Endothelial cell (in vitro differentiated cells): ENCODE data around the gene CALHM3. TPM values are rescaled to one million over a fixed set of nuclear protein-coding genes. Genes with fewer than 3 reads are reported as not detected.

Source experiments
- DNase-seq: peaks from one replicate; pipeline ENCODE4 v3.0.0; 2021; ENCODE audit warnings: low spot score
- H3K27ac Mint-ChIP-seq: one replicate; pipeline ENCODE4 v1.8.0; 2021; ENCODE audit warnings: mixed read lengths, inconsistent platforms; ENCODE audit not compliant: unreplicated experiment
- H3K27me3 Mint-ChIP-seq: one replicate; pipeline ENCODE4 v1.8.0; 2021; ENCODE audit warnings: mild to moderate bottlenecking, moderate library complexity, mixed read lengths, inconsistent platforms; ENCODE audit not compliant: unreplicated experiment
- H3K36me3 Mint-ChIP-seq: one replicate; pipeline ENCODE4 v1.8.0; 2021; ENCODE audit warnings: mild to moderate bottlenecking, low read depth, mixed read lengths, inconsistent platforms; ENCODE audit not compliant: unreplicated experiment
- H3K4me1 Mint-ChIP-seq: one replicate; pipeline ENCODE4 v1.8.0; 2021; ENCODE audit warnings: mild to moderate bottlenecking, mixed read lengths, inconsistent platforms; ENCODE audit not compliant: unreplicated experiment
- H3K4me3 Mint-ChIP-seq: one replicate; pipeline ENCODE4 v1.8.0; 2021; ENCODE audit warnings: mild to moderate bottlenecking, mixed read lengths, inconsistent platforms; ENCODE audit not compliant: unreplicated experiment
- H3K9me3 Mint-ChIP-seq: one replicate; pipeline ENCODE4 v1.8.0; 2021; ENCODE audit warnings: mixed read lengths, inconsistent platforms; ENCODE audit not compliant: unreplicated experiment
- CTCF ChIP-seq: fragments of 200-600 bp; sonication (generic); IDR thresholded peaks from one replicate; pipeline ENCODE4 v1.5.0; 2021; ENCODE audit warnings: antibody characterized with exemption; ENCODE audit not compliant: unreplicated experiment
- total RNA-seq: library from RNA; stranded (reverse); fragmentation: NEBNext Ultra II Directional; extraction: Animal tissue kit (Norgen Biotek cat#: 25700); gene quantifications from one replicate; pipeline ENCODE4 v1.2.1, GENCODE V29; 2021; ENCODE audit not compliant: unreplicated experiment

Gene CALHM3
- total RNA-seq, 1 donor from 2014 or later = not detected

- peaks cover 11% of the 10 kb centered on the region for H3K4me1 Mint-ChIP-seq
- DNase-seq = no peak
These were observed 40.8 kb upstream of the CALHM3 start for GRCh38 chr10:103519798-103520197.

DNA sequence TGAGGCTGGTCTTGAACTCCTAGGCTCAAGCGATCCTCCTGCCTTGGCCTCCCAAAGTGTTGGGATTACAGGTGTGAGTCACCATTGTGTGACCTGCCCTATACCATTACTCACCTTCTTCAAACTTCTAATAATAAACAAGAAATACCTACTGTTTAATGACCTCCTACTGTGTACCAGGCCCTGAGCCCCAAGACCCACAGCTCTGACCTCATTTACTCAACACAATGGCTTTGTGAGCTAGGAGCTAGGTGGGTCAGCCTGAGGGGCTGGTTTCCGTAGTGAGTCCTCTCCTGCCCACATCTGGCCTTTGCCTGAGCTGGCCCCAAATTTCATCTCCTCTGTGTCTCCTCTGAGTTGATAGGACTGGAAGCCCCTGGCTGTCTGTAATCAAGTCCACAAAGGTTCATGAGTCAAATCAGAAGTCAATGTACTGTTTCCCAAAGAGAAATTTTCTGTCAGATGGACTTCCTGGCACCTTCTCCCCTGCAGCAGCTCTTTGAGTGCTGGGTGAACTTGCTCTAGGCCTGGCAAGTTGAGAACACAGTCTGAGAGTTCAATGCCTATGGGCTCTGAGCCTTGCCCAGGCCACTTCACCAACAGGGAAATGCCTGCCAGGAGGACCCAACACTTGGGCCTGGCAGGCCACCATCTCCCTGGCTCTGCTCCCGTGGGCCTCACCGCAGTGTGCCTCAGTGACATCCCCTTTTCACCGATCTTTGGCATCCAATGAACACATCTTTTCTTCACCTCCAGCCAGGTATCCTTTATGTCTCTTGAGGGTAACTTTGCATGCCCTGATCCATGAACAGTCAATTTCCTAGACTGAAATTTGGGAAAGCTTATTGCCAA is 38.4 kb upstream of the CALHM3 start:
- TF ChIP-seq CTCF = no peak
- peaks cover 9% of the 10 kb centered on the region for H3K36me3 Mint-ChIP-seq
- DNase-seq = no peak
- H3K27ac Mint-ChIP-seq = no peak overlapping the region
- peaks cover 11% of the 10 kb centered on the region for H3K4me1 Mint-ChIP-seq
- peaks cover 3% of the 10 kb centered on the region for H3K27me3 Mint-ChIP-seq
- H3K4me3 Mint-ChIP-seq = no peak overlapping the region
- no peaks in the 10 kb centered on the region for H3K9me3 Mint-ChIP-seq

More at GRCh38 chr10:103519798-103520197, 40.8 kb upstream of the CALHM3 start:
- no peak overlapping the region for H3K27ac Mint-ChIP-seq
- peaks cover 2% of the 10 kb centered on the region for H3K27me3 Mint-ChIP-seq
- no peaks in the 10 kb centered on the region for H3K9me3 Mint-ChIP-seq
- no peak overlapping the region for H3K4me3 Mint-ChIP-seq
- peaks cover 9% of the 10 kb centered on the region for H3K36me3 Mint-ChIP-seq
- no peak for TF ChIP-seq CTCF

- peaks cover 2% of the 10 kb centered on the region for H3K27me3 Mint-ChIP-seq
- H3K9me3 Mint-ChIP-seq = no peaks in the 10 kb centered on the region
- no peak for DNase-seq
- peaks cover 9% of the 10 kb centered on the region for H3K36me3 Mint-ChIP-seq
- H3K4me3 Mint-ChIP-seq = no peak overlapping the region
- no peak overlapping the region for H3K27ac Mint-ChIP-seq
- H3K4me1 Mint-ChIP-seq = peaks cover 11% of the 10 kb centered on the region
- no peak for TF ChIP-seq CTCF
These were observed 35.2 kb upstream of the CALHM3 start for GRCh38 chr10:103514244-103514643.

- peaks cover 11% of the 10 kb centered on the region for H3K4me1 Mint-ChIP-seq
- H3K9me3 Mint-ChIP-seq = no peaks in the 10 kb centered on the region
- H3K27ac Mint-ChIP-seq = no peak overlapping the region
- peaks cover 2% of the 10 kb centered on the region for H3K27me3 Mint-ChIP-seq
- DNase-seq = no peak
- no peak for TF ChIP-seq CTCF
- H3K4me3 Mint-ChIP-seq = no peak overlapping the region
- peaks cover 9% of the 10 kb centered on the region for H3K36me3 Mint-ChIP-seq
These were observed 34.5 kb upstream of the CALHM3 start for GRCh38 chr10:103513380-103514060.
